Peyer's patch (tissue), 4 donors: Measurements from ENCODE around the gene ZNF579.

Experiments used
- CTCF ChIP-seq, 6 experiments: fragments of 450-650 bp in 4 of 6; fragments of 200-600 bp in 2 of 6; sonication (generic) in 1 of 6; IDR thresholded peaks; one replicate each; pipeline ENCODE4 v1.5.1; 2017 to 2019; ENCODE audit warnings: antibody characterized with exemption in 6 of 6, mild to moderate bottlenecking in 3 of 6, moderate library complexity in 1 of 6
- POLR2A ChIP-seq, 2 donors: fragments of 450-650 bp; IDR thresholded peaks; one replicate each; pipeline ENCODE4 v1.5.1; 2017; ENCODE audit warnings: antibody characterized with exemption in 2 of 2, mild to moderate bottlenecking in 2 of 2, moderate library complexity in 2 of 2

- no peak for TF ChIP-seq CTCF (IDR thresholded peaks at IDR 0.05)
- TF ChIP-seq POLR2A (IDR thresholded peaks at IDR 0.05) = no peak
These were observed 44.3 kb upstream of the ZNF579 start for GRCh38 chr19:55625004-55625326.
